Tibial nerve (tissue), 4 donors: ENCODE results near the gene ITGAE.

Experiments
- CTCF ChIP-seq, 5 experiments: fragments of 200-600 bp in 3 of 5; fragments of 450-650 bp in 2 of 5; sonication (generic) in 3 of 5; IDR thresholded peaks; one replicate each; pipeline ENCODE4 v1.5.1; 2016 to 2019; ENCODE audit warnings: antibody characterized with exemption in 5 of 5, mild to moderate bottlenecking in 3 of 5, moderate library complexity in 2 of 5
- EP300 ChIP-seq, 2 donors: sonication (generic); formaldehyde crosslinking; IDR thresholded peaks; one replicate each; pipeline ENCODE4 v1.6.1; 2017; ENCODE audit warnings: antibody characterized with exemption in 2 of 2, mild to moderate bottlenecking in 1 of 2

- no peak for TF ChIP-seq EP300 (IDR thresholded peaks at IDR 0.05)
- TF ChIP-seq CTCF (IDR thresholded peaks at IDR 0.05): no peak
Observed at GRCh38 chr17:3678821-3679530, 122.0 kb downstream of the ITGAE start.
